G401 (cell line): Measurements from ENCODE around the gene CEP76. TPM values are rescaled to one million over a fixed set of nuclear protein-coding genes. Genes with fewer than 3 reads are reported as not detected.
A peak's percentile ranks its signal among the peaks of the same experiment; 100 is the strongest.

Source experiments
- DNase-seq: peaks from one replicate; pipeline ENCODE4 v3.0.0-alpha.2; 2015; ENCODE audit warnings: low spot score
- in situ Hi-C: cut with HindIII; loops from 2 replicates; pipeline ENCODE4 v1.10.0; 2016; ENCODE audit warnings: low sequenced_read_pairs, mixed read lengths
- total RNA-seq: library from RNA; depleted of rRNA; stranded (reverse); fragments of >200 nt; shearing (Covaris generic); gene quantifications from 2 replicates; pipeline ENCODE4 v1.2.3, GENCODE V29; 2014; rRNA removed

CEP76 gene, protein sequence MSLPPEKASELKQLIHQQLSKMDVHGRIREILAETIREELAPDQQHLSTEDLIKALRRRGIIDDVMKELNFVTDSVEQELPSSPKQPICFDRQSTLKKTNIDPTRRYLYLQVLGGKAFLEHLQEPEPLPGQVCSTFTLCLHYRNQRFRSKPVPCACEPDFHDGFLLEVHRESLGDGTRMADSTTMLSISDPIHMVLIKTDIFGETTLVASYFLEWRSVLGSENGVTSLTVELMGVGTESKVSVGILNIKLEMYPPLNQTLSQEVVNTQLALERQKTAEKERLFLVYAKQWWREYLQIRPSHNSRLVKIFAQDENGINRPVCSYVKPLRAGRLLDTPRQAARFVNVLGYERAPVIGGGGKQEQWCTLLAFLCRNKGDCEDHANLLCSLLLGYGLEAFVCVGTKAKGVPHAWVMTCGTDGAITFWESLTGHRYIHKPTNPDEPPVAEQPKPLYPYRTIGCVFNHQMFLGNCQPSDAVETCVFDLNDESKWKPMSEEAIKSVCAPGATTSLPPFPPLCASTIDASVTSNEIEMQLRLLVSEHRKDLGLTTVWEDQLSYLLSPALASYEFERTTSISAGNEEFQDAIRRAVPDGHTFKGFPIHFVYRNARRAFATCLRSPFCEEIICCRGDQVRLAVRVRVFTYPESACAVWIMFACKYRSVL
- 21.7 and 22.4 TPM in 2 replicates for total RNA-seq

DNA sequence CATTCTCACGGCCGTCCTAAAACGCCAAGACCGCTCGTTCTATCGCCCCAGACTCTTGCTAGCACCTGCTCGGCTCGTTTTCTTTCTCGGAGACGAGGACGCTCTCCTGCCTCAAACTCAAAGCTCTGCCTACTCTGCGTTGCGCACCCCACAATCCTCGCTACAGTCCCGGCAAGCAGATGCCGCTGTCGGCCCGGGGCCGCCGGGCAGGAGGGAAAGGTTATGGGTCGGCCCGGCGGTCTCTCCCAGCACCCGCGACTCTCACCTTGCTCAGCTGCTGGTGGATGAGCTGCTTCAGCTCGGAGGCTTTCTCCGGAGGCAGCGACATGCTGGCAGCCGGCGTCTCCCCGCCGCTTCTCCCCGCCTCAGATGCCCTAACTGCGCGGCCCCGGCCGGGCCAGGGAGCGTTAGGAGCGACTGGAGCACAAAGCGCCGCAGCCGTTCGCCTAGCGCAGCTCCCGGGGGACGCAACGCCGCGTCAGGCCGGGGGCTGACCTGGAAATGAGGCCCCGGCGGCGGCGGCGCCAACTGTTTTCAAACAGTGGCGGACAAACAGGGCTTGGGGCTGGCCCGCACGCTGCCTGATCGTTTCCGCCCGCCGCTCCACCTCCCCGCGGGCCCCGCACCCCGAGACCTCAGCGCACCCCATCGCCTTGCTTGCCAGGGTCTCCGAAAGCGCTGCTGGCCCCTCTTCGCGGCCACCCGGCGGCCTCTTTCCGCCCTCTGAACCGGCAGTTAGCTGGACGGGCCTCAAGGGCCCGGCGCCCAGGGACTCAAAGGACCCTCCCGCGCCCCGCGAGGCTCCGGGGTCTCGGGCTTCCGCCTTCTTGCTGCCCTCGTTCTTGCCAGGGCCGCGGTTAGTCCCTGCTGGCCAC, at the start of gene CEP76, which contains the start of gene PSMG2:
TSS of gene CEP76 (minus strand) at position 503 of the 875 bp plus-strand sequence. CDS start at position 328, 175 bp downstream.
TSS of gene PSMG2 (plus strand) at position 822 of the 875 bp plus-strand sequence. CDS start 66 bp downstream, outside the sequence.
- DNase-seq: peak; percentile 88
- in situ Hi-C loops: no loop called here

- in situ Hi-C loops: no loop called here
- peak; percentile 72 for DNase-seq
These were observed 49.4 kb upstream of the CEP76 start for GRCh38 chr18:12751891-12752290.

- no peak for DNase-seq
- in situ Hi-C loops: no loop called here
These were observed 49.0 kb upstream of the CEP76 start for GRCh38 chr18:12751503-12751884.

DNA sequence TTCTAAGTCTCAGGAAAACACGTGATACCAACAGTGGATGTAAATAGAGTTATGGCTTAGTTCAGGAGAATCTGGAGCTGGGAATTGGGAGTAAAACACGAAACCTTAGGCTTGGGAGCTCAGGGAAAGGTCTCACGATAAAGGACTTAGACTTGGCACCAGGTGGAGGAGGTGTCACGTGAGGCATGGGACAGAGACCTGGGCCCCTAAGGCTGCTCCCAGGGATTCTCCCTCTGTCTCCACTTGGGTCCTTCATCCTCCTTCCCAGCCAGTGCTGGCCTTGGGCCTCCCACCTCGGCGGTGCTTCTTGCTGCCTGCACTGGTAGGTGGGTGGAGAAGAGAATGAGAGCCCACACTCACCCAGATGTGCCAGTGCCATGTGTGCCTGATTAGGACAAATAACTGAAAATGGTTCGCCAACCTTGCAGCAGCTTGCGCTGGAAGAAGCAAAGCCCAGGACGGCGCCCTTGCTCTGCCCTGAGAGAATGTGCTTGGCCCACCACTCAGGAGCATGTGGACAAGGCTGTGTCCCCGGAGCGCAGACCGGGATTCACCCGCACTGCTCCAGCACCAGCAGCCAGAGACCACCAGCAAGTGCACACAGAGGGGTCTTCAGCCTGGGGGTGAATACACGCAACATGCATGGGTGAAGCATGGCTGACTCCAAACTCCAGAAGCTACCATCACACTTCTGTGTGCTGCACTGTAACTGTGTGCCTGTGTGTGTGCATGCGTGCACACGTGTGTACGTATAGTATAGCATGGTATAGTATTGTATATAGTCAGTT, 48.4 kb upstream of the CEP76 start:
- in situ Hi-C loops: no loop called here
- DNase-seq: no peak

DNA sequence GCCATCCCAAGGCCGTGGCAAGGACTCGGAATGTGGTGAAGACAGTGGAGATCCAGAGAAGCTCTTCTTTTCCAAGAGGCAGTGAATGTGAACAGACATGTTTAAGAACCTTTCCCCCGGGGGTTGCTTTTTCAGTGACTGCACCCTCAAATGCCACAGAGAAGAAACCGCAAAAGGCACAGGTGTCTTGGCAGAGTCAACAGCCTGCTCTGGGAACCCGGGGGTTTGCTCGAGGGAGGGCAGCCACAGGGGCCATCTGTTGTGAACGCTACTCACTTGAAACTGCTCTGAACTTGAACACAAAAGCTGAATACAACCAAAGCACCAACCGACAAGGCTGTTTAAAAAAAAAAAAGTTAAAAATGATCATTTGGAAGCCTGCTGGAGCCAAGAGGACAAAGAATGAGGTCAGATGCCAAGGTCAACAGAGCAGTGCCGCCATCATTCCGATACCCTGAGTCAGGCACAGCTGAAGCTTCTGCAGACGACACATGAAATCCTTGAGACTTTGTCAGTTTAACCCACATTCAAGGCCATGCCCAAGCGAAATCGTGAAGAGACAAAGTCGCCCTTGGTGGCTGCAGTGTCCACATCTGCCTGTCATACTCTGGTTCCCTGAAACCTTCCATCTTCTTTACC, 47.7 kb upstream of the CEP76 start:
- DNase-seq: no peak
- in situ Hi-C loops: no loop called here

GRCh38 chr18:12749121-12749520, 46.6 kb upstream of the CEP76 start:
- no peak for DNase-seq
- in situ Hi-C loops: no loop called here

DNA sequence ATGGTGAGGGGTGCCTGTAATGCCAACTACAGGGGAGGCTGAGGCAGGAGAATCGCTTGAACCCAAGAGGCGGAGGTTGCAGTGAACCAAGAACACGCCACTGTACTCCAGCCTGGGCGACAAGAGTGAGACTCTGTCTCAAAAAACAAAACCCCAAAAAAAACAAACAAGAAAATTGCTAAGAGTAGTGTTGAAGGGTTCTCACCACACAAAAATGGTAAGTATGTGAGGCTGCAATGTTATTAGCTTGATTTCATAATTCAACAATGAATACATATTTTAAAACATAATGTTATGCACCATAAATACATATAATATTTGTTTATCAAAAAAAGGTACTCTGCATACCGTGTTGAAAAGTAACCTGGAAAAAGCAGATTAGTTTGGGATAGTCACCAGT, 46.1 kb upstream of the CEP76 start:
- in situ Hi-C loops: no loop called here

GRCh38 chr18:12747530-12748315, 45.2 kb upstream of the CEP76 start:
- no peak for DNase-seq
- in situ Hi-C loops: no loop called here

More for the DNA sequence above, 46.1 kb upstream of the CEP76 start:
- no peak for DNase-seq

DNA sequence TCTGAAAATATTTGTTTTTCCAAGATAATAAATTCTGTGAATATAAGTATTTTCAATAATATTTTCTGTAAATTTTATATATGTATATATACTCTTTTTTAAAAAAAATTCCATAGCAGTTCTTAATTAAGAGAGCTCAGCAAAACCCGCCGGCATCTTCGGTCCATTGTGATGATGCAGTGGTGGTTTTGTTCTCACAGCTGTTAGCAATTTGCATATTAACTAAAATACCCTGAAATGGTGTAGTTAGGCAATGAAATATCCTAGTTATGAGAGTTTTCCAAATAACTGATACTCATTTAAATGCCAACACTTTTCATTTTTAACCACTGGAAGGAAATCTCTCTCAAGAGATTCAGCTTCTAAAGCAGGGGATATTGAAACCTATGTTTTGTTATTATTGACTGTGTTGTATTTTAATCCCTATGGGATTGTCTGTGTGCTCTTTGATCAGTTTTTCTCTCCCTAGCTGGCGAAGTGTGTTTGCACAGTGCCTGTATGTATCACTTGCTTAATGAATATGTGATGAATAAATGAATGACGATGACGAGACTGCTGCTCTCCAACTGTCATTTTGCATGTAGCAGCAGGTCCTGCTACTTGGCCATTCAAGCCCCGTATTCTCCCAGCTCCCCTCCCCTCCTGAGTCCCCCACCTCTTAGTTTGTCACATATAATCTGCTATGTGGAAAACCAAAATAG, 42.7 kb upstream of the CEP76 start:
- no peak for DNase-seq
- in situ Hi-C loops: no loop called here

DNA sequence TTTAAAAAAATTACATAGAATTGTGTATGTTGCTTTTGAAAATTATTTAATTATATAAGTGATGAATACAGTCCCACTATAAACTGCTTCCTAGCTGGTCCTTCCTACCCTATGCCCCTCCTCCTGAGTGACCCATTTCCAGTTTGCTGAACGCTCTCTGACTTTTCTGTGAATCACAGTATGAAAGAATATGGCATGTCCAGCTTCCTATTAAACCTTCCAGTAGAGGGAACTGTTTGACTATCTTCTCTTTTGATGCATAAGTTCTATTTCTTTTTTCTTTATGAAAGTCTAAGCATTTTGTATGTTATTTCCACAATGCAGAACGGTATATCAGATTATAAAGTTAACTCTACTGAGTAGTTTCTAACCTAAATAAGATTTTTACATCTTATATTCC, 41.6 kb upstream of the CEP76 start:
- in situ Hi-C loops: no loop called here
- DNase-seq: peak; percentile 40

GRCh38 chr18:12742453-12742852, 39.9 kb upstream of the CEP76 start:
- in situ Hi-C loops: no loop called here
- DNase-seq: no peak

DNA sequence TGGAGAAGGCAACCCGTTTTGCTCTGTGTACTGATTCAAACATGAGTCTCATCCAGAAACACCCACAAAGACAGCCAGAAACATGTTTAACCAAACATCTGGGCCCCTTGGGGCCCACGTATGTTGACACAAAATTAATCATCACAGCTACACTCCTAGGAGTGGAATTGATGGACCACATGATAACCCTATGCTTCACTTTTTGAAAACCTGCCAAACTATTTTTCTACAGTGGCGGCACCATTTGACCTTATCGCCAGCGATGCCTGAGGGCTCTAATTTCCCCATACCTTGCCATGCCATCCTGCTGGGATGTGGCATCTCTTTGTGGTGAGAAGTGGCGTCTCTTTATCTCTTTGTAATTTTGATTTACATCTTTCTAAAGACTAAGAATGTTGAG, 38.8 kb upstream of the CEP76 start:
- DNase-seq: no peak
- in situ Hi-C loops: no loop called here

DNA sequence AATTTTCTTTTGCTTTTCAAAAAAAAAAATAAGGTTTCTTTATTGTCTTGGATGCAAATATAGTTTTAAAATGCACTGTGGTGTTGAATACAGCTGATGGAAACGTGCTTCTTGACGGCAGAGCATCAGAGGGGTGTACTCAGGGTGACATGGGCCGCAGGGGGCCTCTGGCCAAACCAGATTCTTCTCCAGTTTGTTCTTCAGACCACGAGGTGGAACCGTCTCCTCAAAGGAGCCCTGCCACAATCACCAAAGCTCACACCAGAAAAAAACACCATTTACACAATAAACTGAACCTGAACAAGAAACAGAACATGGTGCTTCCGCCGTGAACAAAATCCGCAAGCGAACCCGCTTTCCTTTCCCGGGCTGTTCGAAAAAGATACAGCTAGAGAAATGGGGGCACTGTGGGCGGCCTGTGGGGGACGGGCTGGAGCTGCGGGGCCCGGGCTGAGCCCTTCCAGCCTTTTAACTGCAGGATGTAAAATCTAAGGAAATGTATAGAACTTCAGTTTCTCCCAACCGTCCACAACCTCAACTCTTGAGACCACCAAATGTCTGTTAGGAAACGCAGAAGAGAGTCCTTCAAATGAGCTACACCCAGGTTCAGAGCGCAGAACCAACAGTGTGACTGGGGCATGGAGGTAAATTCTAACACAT, 34.9 kb upstream of the CEP76 start:
- in situ Hi-C loops: no loop called here
- DNase-seq: no peak

DNA sequence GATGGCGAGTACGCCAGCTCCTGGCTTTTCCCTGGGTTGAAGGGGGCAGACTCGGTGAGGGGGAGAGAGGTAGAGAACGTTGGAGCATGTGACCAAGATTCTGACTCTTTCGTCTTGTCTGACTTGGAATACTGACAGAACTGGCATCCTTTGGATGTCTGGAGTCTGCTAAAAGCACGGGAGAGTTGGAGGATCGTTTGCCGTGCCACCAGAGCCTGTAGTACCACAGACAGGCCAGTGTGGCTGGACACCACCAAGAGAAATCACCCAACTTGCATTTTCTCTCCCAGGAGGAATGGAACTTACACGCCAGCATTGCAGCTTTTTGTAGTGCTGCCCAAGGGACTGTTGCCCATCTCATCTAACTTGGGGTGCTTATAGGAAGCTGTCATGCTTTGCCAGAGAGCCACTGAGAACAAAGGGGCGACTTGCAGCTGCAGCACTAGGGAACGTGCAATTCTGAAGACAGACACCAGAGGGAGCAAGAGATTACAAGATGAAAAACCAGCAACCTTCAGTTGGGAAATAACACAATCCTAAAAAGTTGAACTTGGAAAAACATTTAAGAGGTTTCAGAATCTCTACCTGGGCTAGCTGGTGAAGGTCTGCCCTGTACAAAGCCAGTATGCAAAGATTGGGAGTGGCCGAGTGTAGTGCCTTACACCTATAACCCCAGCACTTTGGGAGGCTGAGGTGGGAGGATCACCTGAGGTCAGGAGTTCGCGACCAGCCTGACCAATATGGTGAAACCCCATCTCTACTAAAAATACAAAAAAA, 24.4 kb upstream of the CEP76 start:
- in situ Hi-C loops: no loop called here
- DNase-seq: peak; percentile 76

DNA sequence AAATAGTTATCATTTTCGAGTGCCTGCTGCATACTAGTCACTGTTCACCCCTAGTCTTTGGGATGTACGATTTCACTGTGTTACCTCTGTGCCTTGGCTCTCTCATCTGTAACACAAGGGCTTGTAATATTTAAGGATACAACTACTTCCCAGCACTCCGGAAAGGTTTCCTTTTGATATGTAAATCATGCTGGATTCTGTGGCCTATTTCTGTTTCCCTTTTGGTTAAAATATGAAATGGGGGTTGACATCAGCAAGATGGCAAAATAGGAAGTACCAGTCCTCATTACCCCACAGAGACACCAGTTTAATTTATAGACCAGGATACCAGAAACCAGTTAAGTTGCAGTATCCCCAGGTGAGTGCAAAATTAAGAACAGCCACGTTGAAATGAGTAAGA, 23.8 kb upstream of the CEP76 start:
- in situ Hi-C loops: no loop called here
- DNase-seq: no peak

GRCh38 chr18:12722731-12723130, 20.2 kb upstream of the CEP76 start:
- no peak for DNase-seq
- in situ Hi-C loops: no loop called here
